ENCODE measurements around the gene KCNJ16. TPM values are rescaled to one million over a fixed set of nuclear protein-coding genes. Genes with fewer than 3 reads are reported as not detected.

KCNJ16 gene
- total and polyA plus RNA-seq, 2 of the 13 experiments (the other 11 are each of a cell fraction or from before 2014, with no cell fraction given), result not detected

DNA sequence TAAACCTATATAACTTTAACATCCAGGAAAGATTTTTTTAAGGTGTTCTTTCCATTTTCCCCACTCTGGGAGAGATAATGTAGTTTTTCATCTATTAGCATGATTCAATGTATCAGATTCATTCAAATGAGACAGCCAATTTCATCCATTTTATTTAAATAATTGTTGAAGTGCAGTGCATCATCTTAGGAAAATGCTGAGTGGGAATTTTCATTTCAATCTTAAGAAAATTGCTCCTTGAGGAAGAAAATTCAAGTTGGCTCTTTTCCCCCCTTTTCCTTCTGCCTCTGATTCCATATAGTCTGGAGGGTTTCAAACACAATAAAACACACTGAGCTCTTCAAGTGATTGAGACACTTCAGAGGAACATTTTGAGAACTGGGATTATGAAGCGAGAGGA, 3.4 kb upstream of the KCNJ16 start:
- no peak overlapping the region for H2AFZ ChIP-seq (ENCODE audit: low read length)
- POLR2A ChIA-PET, result no interaction called here
- H4K20me1 ChIP-seq (ENCODE audit: insufficient read depth, low read length), result no peaks in the 10 kb centered on the region
- H3K9ac ChIP-seq (ENCODE audit: insufficient read depth, low read depth, low read length), result no peak overlapping the region
- H3K4me2 ChIP-seq (ENCODE audit: low read depth, low read length), result no peak overlapping the region
- no peaks in the 10 kb centered on the region for H3K27me3 ChIP-seq (ENCODE audit: control insufficient read depth in 1 of 2, insufficient read depth in 2 of 2, low read length in 2 of 2)
- H3K36me3 ChIP-seq (replicated peaks in 1 of 2; ENCODE audit: control insufficient read depth in 1 of 2, insufficient read depth in 2 of 2, low read length in 2 of 2), result no peaks in the 10 kb centered on the region
- WGBS (ENCODE audit: low lambda C conversion rate), result 3% methylated on average over 1 of the region's 1 CpG
- FAIRE-seq (no peak), DNase-seq (ENCODE audit: low spot score) (no peak), ATAC-seq (no peak)
- in situ Hi-C loops (cut with HindIII; ENCODE audit: extremely low pct_ligation_motif_present, low pct_unique_long_range_greater_than_20kb) (no loop called here), intact Hi-C loops (cut with micrococcal nuclease; ENCODE audit: unreplicated experiment) (no loop called here)
- TF ChIP-seq EHMT2 (IDR thresholded peaks at IDR 0.05; ENCODE audit: borderline replicate concordance, low read depth, low read length) (no peak), MAFK (conservative IDR thresholded peaks at IDR 0.05 in 1 of 2, IDR thresholded peaks at IDR 0.05 in 1 of 2; ENCODE audit: low read length in 2 of 2) (peak; percentile 63 to 69), IKZF1 (IDR thresholded peaks at IDR 0.05) (no peak), NCOR1 (IDR thresholded peaks at IDR 0.05; ENCODE audit: borderline replicate concordance, low read length) (no peak), SAP130 (CRISPR knock-in tag; IDR thresholded peaks at IDR 0.05; ENCODE audit: low read depth) (no peak), ELK4 (CRISPR knock-in tag; IDR thresholded peaks at IDR 0.05; ENCODE audit: borderline replicate concordance) (no peak), ZNF260 (CRISPR knock-in tag; IDR thresholded peaks at IDR 0.05; ENCODE audit: borderline replicate concordance, low read depth) (no peak), MAFF (IDR thresholded peaks at IDR 0.05; ENCODE audit: low read depth, low read length) (peak; percentile 56), ZEB1 (IDR thresholded peaks at IDR 0.05; ENCODE audit: insufficient replicate concordance, low read depth) (no peak), NCOA1 (CRISPR knock-in tag; IDR thresholded peaks at IDR 0.05) (no peak), NR2C2 (CRISPR knock-in tag; IDR thresholded peaks at IDR 0.05; ENCODE audit: borderline replicate concordance) (no peak)
- no peaks in the 10 kb centered on the region for H3K79me2 ChIP-seq (ENCODE audit: insufficient read depth, low read length)
- peaks cover 81% of the 10 kb centered on the region for H3K9me3 ChIP-seq (ENCODE audit: low read length)
- H3K4me1 ChIP-seq (ENCODE audit: insufficient read depth, low read length), result no peaks in the 10 kb centered on the region
- no peak overlapping the region for H3K27ac ChIP-seq (ENCODE audit: extremely low read length, insufficient read depth, low read length)
- no peak overlapping the region for H3K4me3 ChIP-seq (replicated peaks in 1 of 3; ENCODE audit: insufficient read depth in 1 of 3, low read depth in 2 of 3, low read length in 3 of 3)
- CTCF ChIA-PET (ENCODE audit: low intra/inter-chr PET ratio, low total read pairs), result no interaction called here
- BruUV-seq (replicated peaks), result no TSS peak

All from HepG2 (cell line).